Anterior cingulate cortex (tissue), 58 donors: ENCODE data around the gene FAM110A.
"Not testable (repeated sequence)": the region's sequence is repeated elsewhere in the genome, so short reads cannot be mapped to it uniquely, and the experiment has no call there.

ENCODE experiments used
- DNase-seq, 58 donors: peaks; one replicate each; lab custom pipeline; 2025; lab: John Stamatoyannopoulos, UW

FAM110A gene

DNA sequence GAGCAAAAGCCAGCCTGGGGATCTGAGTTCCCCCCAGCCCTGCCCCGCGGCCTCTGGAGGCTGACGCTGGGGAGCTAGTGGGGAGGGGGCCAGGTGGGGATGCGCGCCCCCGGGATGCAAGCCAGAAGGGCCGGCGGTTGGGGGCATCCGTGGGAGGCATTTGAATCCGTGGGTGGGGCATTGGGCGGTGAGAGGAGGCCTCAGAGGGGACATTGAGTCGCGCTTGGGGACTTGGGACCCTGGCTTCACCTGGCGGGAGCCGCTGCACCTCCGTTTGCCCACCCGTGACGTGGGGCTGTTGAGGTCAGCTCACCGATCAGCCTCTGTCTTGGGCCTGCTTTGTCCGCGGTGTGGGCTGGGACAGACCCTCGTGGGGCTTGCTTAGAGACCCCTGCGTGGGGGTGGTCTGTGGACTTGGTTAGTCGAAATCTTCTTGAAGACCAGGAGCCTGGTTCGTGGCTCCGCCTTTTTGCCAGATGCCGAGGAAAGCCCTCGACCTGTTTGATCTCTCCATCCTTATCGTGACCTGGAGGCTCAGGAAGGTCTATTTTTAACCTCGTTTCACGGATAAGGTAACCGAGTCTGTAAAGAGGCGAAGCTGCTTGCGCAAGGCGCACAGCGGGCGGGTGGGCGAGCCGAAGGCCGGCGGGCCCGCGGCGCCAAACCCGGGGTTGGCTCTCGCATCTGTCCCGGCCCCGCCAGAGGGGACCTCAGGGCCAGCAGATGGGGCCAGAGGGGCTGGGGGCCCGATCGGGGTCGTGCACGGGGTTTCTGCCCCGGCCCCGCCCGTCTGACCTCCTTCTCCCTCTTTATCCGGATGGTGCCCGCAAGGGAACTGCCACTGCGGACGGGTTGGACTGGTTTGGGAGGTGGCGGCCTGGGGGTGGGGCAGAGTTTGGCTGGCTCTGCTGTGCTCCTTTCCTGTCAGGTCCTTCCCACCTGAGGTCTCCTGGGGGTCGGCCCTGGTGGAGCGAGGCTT, 8.3 kb downstream of the FAM110A start:
- no peak for DNase-seq

DNA sequence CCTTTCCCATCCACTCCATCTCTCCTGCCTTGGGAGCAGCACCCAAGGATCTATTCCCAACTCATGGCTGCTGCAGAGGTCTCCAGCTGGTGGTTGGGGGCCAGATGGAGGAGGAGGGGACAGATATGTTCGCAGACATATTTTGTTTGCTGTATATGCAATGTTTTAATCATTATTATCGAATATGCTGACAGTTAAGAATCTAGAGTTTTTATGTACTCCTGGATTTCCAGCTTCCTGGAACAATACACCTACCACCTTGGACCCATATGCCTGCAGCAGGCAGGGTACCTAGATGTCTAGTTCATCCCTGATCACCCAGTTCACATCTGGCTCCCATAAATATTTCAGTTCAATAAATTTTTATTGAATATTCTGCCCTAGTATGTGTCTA, 9.0 kb downstream of the FAM110A start:
- DNase-seq: no peak

DNA sequence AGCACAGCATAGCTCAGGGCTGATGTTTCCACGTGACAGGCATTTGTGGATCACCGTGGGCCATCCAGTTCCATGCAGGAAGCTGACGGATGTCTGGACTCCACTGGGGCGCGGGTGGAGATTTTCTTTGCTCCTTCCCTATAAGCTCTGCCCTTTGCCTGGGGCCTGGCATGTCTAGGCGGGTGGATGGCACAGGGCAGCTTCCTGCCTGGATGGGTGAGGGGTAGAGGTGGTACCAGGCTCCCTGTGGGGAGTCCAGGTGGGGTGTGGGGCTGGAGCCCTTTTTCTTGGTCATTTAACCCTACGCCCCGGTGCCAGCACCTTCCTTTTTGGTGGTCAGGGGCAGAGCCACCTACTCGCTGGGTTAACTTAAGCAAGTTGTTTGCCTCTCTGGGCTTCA, 10.4 kb downstream of the FAM110A start:
- no peak for DNase-seq

DNA sequence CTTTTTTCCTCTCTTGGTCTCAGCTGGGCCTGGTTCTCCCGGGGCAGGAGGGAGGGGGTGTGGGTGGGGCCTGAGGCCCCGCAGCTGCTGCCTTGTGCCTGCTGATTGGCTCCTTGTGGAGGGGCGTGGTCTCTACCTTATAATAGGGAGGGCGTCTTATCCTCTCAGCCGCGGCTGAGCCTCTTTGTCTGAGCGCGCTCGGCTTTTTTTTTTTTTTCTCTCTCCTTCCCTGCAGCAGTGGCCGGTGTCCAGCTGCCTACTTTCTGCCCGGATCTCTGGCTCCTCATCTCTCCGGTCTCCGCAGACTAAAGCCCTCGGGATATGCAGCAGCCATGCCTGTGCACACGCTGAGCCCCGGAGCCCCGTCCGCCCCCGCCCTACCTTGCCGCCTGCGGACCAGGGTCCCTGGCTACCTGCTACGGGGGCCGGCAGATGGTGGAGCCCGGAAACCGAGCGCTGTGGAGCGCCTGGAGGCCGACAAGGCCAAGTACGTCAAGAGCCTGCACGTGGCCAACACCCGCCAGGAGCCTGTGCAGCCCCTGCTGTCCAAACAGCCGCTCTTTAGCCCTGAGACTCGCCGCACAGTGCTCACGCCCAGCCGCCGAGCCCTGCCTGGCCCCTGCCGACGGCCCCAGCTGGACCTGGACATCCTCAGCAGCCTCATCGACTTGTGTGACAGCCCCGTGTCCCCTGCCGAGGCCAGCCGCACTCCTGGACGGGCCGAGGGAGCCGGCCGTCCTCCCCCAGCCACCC, 11.1 kb downstream of the FAM110A start:
- DNase-seq: peak in 55 of 58 donors; percentile 16 to 91 (median 69)

DNA sequence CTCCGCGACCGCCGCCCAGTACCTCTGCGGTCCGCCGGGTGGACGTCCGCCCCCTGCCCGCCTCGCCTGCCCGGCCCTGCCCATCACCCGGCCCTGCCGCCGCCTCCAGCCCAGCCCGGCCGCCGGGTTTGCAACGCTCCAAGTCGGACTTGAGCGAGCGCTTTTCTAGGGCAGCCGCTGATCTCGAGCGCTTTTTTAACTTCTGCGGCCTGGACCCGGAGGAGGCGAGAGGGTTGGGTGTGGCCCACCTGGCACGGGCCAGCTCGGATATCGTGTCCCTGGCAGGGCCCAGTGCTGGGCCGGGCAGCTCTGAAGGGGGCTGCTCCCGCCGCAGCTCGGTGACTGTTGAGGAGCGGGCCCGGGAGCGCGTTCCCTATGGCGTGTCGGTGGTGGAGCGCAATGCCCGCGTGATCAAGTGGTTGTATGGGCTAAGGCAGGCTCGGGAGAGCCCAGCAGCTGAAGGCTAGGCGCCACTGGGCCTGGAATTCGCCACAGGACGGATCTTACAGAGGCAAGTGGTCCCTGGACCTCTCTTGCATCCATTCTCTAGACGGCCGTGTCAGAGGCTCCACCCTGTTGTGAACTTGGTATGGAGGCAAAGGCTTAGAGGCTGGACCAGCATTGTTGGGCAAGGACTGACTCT, 11.8 kb downstream of the FAM110A start:
- peak in 1 of 58 donors; percentile 4 for DNase-seq

DNA sequence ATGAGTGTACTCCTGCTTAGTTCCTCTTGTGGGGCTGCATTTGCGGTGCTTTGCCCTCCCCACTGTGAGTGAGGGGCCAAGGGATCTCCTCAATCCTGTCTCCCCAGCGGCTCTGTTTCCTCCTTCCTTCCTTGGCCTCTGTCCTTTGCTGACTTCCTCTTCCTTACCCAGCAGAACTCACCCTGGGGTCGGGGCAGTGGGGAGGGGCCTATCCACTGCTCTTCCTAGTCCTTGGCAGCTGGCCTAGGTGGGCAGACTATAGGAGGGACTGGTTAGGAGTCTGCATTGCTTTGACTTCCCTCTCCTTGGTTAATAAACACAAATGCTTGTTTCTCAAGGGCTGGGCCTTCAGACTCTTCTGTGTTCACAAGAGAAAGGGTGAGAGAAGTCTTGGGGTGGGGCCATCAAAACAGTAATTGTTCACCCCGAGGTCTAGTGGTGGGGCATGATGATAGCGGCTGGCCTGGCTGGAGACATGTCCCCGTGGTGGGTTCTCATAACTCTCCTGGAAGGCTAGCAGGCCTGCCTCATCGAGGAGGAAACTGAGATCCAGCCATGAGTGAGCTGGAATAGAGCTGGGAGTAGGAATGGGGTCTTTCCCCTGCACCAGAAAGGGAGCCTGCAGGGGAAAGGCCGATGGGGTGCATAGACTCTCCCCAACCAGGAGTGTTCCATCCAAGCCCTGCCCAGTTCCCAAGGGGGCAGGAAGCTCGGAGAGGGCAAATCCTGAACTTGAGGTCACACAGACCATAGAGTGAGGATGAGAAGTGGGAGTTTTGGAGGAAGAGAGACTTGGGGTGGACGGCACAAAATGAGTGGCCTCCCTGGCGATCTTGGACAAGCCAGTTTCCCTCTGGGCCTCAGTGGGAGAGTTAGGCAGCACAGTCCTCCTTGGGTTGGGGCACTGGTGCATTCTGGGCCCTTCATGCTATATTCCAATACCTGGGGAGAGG, 12.7 kb downstream of the FAM110A start:
- DNase-seq: peak in 2 of 58 donors; percentile 2 to 4

DNA sequence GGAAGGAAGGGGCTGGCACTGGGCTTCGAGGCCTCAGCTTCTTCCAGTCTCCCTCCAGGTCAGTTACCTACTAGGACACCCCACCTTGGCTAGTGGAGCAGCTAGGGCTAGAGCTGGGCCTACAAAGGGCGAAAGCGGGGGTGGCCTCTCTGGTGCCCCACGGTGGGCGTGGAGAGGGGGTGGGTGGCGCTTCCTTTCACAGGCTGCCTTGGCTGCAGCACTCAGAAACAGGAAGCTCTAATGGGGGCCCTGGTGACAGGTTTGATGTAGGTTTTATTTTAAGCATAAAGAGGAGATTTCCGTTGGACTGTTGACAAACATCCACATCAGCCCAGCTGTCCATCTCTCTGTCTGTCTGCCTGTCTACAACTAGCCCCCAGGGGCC, 13.4 kb downstream of the FAM110A start:
- DNase-seq: peak in 5 of 58 donors; percentile 4 to 23 (median 8)

DNA sequence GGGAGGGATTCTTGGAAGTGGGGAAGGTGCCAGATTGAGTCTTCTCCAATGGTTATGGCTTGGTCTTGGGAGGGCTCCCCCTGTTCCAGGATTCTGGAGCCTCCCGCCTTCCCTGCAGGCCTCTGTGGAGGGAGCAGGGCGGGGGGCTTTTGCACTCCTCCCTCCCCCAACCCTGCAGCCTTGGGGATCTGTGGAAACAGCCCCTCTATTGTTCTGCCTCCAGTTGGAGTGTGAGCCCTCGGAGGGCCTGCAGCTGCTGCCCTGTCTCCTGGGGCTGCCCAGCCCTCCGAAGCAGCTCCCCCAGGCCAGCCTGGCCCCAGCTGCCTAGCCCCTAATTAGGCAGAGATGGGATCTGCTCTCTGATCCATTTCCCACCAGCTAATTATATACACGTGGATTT, 14.7 kb downstream of the FAM110A start:
- DNase-seq: no peak

DNA sequence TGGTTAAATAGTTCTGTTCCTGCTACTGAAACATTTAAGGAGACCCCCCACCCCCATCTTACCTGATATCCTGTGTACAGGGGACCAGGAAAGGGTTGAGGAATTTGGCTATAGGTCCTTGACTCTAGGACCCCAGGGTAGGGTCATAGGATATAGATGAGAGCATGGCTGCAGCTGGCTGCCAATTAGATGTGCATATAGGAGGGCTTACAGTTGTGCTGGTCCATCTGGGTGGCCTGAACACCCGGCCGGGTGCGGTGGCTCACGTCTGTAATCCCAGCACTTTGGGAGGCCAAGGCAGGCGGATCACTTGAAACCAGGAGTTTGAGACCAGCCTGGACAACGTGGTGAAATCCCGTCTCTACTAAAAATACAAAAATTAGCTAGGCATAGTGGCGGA, 15.2 kb downstream of the FAM110A start:
- not testable (repeated sequence) for DNase-seq

DNA sequence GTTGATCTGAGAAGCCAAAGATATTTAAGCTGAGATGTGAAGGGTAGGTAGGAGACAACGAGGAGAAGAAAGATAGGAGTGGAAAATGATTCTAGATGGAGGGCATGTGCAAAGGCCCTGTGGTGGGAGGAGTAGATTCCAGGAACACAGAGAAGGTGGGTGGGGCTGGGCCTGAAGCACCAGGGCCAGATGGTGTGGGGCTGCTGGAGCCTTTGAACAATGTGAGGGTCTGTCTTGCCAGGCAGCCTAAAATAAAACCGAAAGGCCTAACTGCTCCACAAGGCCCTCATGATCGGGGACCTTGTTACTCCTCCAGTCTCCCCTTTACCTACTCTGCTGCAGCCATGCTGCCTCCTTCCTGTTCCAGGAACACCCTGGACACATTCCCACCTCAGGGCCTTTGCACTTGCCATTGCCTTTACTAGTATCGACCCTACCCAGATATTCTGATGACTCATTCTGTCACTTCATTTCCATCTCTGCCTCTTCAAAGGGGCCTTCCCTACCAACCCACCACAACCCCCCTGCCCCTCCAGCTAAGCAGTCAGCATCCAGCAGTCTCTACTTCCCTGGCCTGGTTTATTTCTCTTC, 20.0 kb downstream of the FAM110A start:
- no peak for DNase-seq

DNA sequence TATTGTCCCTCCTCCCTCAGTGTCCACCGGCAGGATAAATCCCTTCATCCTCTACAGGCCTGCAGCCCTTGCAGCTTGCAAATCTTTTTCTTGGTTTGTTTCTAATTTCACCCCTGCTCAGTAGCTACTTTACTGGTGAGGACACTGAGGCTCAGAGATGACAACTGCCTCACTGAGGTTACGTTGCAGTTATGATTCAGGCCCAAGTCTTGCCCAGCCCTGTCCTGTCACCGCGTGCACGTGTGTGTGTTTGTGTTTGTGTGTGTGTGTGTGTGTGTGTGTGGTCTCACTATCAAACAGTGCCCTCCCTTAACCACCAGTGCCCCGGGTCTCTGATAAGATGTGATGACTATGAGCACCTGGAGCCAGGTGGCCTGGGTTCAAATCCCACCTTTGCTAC, 21.1 kb downstream of the FAM110A start:
- DNase-seq: no peak

DNA sequence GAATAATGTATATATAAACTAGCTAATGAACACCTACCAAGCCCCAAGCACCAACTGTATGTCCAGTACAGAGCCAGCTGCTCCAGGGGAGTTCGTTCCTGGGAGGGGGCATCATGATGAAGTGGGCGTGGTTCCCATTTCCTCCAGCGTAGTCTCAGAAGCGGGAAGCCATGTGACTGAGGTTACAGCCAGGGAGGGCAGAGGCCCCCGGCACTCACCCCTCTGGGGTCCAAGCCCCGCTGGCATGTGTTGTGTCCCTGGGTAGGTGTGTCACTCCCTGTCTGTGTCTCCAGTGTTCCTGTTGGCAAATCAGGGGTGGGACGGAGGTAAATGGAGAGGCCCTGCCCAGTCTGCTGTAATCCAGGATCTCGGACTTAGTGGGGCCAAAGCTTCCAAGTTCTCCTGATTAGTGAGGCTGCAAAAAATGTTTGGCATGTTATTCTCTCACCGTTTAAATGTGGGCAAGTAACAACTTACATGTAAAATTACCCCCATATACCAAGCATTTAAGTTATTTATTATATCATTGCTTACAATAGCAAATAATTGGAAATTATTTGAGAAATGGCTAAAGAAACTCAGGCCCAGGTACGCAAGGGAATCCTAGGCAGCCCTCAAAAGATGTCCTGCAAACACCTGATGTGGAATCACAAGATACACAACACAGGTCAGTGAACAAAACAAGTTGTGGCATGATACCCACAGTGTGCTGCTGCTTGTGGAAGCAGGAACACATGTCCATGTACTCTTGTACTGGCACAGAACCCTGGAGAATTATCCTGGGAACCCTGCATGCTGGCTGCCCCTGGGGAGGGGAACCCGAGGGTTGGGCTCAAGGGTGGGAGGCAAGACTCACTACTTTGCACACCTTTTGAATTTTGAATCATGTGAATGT, 22.2 kb downstream of the FAM110A start:
- DNase-seq: no peak

DNA sequence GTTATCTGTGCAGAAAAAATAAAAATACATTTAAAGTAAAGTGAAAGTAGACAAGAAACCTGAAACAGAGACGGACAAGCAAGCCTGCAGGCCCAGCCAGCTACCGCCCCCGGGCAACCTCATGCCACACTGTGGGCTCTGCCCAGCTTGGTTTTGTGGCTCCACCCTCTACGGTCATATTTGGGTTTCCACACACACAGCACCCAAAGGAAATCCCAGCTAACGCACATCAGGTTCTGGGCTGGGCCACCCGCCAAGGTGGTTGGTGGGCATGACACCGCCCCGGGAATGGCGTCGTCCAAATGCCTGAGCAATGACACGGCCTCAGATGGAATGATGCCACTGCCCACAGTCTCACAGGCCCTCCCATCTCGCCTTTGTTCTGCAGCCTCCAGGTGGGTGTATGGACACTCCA, 22.9 kb downstream of the FAM110A start:
- DNase-seq: no peak

DNA sequence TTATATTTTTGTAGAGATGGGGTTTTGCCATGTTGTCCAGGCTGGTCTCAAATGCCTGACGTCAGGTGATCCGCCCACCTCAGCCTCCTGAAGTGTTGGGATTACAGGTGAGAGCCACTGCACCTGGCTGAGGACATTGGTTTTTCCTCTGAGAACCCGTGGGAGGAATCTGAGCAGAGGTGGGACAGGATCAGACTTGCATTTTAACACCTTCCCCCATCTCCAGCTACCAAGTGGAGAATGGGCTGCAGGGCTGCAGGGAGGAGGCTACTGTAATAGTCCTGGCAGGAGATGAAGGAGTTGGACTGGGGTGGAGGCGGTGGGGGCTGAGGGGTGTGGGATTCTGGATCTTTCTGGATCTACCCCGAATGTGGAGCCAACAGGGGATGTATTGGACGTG, 24.5 kb downstream of the FAM110A start:
- no peak for DNase-seq

DNA sequence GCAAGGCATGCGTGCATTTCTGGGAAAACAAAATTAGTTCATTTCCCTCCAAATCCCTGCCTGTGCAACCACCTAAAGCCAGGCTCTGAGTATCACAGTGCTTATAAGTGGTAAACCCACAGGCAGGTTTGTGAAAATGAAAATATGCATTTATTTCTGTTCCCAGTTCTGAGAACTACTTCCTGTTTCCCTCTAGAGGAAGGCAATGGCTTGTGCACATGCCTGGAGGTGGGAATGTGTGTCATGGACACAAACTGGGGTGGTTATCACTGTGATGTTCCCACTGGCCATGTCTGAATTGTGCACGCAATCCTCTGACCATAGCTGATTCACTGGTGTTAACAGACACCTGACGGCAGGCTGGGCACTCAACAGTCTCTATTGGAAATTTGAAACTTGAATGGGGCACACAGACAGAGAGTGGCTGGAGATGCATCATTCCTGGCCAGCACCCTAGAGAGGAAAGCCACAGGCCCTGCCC, 26.3 kb downstream of the FAM110A start:
- no peak for DNase-seq

DNA sequence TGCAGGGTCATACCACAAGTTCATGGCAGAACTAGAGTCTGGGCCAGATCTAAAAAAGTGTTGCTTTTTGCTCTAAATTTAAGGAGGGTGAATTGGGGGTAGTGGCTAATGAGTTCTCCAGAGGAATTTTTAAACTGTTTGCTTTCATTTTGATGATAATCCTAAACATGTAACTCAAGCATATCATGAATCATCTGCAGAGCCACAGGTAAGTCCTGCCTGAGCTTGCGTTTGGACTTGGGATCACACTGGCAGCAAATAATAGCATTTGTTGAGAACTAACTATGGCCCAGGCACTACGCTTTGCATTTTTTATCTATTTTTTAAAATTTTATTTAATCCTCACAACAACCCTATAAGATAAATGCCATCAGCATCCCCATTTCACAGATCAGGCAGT, 27.4 kb downstream of the FAM110A start:
- DNase-seq: no peak

DNA sequence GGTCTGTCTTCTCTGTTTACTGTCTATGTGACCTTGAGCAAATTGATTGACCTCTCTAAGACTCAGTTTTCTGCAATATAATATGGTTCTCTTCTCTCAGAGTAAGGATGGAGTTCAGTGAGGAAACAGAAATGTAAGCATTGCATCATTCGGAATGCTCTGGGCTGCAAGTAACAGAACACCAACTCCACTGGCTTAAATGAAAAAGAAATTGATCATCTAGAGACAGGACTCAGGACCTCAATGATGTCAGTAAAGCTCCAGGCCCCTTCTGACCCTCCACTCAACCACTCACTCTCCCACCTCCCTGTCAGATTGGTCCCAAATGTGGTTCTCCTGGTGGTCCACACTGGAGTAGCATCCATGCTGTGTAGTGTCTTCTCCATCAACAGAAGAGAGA, 31.9 kb downstream of the FAM110A start:
- DNase-seq: no peak

DNA sequence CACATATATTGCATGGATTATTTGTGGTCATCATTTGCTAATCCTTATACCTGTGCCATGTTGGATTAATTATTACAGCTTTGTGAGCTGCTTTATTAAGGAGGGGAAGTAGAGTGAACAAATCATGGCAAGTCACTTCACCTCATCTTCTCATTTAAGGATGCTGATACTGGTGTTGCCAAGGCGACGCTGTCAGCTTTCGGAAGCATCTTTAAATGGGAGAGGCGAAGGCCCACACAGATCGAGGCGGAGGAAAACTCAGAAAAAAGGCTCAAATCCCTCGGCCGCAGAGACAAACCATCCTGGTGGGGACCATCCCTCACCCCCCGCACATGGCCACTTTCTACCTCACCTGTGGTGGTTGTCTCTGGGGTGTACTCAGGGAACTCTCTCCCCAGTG, 34.8 kb downstream of the FAM110A start:
- peak in 1 of 58 donors; percentile 3 for DNase-seq
